GM20000 (cell line): ENCODE results near the gene KRTAP2-1.
"Not testable (repeated sequence)": the region's sequence is repeated elsewhere in the genome, so short reads cannot be mapped to it uniquely, and the experiment has no call there.

Experiments
- DNase-seq: peaks from one replicate; pipeline ENCODE4 v3.0.0; 2012; ENCODE audit warnings: low spot score
- TF ChIP-seq, protein P1 (sequence below): IDR thresholded peaks from 2 replicates; pipeline ENCODE4 v1.5.1; 2012; ENCODE audit warnings: mild to moderate bottlenecking, control low read depth; ENCODE audit errors: extremely low read depth, missing control alignments

The KRTAP2-1 gene, protein sequence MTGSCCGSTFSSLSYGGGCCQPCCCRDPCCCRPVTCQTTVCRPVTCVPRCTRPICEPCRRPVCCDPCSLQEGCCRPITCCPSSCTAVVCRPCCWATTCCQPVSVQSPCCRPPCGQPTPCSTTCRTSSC

DNA sequence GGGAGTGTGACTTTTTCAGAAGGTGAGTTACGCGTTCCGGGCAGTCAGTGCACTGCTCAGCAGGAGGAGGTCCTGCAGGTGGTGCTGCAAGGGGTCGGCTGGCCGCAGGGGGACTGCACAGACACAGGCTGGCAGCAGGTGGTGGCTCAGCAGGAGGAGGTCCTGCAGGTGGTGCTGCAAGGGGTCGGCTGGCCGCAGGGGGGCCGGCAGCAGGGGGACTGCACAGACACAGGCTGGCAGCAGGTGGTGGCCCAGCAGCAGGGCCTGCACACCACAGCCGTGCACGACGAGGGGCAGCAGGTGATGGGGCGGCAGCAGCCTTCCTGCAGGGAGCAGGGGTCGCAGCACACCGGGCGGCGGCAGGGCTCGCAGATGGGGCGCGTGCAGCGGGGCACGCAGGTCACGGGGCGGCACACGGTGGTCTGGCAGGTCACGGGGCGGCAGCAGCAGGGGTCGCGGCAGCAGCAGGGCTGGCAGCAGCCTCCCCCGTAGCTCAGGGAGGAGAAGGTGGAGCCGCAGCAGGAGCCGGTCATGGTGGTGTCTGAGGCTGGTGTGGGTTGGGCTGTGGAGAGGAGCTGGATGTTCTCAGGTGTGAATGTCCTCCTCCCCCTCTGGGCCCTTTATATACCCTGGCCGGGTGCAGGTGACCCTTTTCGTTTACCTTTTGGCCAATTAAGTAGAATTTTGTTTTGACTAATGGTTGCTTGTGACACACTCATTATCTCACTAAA is at the start of gene KRTAP2-1:
Gene KRTAP2-1 (minus strand): TSS at position 582 of the 731 bp plus-strand sequence. CDS start 49 bp downstream, at position 533.
- DNase-seq = not testable (repeated sequence)

DNA sequence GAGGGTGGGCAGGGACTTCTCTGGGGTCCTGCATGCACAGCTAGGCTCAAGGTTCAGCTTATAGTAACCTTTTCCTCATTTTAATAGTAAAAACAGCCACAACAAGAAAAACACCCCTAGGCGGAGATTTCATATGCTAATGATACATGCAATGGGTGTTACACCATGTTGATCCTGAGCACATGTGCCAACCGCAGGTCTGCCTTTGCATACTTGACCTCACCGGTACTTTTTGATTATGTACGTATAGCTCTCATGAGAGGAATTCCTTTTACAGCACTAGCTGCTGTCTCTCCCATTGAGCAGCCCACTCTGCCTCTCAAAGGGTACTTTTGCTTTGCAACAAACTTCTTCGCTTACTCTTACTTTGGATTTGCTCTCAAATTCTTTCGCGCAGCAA is 48.9 kb upstream of the KRTAP2-1 start:
- no peak for DNase-seq

DNA sequence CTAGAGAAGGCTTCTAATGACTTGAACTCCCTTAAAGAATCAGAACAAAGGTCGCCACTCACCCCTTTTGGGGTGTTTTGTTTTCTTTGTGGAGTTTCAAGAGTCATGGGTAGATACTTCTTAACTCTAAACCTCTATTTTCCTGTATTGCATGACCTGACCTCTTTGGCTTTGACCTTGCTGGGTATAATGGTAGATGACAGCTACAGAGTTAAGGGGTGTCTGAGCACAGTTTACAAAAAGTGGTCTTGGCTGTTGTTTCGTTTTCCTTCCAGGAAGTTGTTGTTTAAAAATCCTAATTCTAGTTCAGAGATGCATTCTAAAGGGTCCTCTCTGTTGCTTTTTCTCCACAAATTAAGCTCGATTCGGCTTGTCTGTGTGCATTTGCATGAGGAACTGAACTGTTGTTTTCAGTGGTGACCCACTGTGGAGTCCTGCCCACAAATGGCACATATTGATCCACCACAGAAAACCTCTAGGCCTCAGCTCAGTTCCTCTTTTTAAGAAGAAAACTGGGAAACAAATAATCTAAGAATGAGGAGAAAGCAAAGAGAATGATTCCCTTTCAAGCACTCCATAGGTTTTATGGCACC is 41.7 kb upstream of the KRTAP2-1 start:
- not testable (repeated sequence) for DNase-seq

More for the DNA sequence above, 48.9 kb upstream of the KRTAP2-1 start:
- TF ChIP-seq, protein P1, sequence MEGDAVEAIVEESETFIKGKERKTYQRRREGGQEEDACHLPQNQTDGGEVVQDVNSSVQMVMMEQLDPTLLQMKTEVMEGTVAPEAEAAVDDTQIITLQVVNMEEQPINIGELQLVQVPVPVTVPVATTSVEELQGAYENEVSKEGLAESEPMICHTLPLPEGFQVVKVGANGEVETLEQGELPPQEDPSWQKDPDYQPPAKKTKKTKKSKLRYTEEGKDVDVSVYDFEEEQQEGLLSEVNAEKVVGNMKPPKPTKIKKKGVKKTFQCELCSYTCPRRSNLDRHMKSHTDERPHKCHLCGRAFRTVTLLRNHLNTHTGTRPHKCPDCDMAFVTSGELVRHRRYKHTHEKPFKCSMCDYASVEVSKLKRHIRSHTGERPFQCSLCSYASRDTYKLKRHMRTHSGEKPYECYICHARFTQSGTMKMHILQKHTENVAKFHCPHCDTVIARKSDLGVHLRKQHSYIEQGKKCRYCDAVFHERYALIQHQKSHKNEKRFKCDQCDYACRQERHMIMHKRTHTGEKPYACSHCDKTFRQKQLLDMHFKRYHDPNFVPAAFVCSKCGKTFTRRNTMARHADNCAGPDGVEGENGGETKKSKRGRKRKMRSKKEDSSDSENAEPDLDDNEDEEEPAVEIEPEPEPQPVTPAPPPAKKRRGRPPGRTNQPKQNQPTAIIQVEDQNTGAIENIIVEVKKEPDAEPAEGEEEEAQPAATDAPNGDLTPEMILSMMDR = no peak

DNA sequence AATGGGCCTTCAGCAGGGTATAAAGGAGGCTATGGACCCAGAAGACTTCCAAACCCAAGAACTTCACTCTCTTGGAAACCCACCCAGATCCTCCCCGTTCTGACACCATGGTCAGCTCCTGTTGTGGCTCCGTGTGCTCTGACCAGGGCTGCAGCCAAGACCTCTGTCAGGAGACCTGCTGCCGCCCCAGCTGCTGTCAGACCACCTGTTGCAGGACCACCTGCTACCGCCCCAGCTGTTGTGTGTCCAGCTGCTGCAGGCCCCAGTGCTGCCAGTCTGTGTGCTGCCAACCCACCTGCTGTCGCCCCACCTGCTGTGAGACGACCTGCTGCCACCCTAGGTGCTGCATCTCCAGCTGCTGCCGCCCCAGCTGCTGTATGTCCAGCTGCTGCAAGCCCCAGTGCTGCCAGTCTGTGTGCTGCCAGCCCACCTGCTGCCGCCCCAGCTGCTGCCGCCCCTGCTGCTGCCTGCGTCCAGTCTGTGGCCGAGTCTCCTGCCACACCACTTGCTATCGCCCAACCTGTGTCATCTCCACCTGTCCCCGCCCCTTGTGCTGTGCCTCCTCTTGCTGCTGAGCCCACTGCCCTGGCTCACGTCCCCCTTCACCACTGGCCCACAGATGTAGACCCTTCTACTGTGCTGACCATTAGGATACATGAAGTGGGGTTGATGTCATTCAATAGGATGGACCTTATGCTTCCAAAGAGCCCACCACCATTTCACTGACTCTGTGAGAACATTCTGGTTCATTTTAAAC is 37.2 kb upstream of the KRTAP2-1 start, which contains the start of gene KRTAP4-7:
Gene KRTAP4-7 (plus strand): TSS at position 51 of the 757 bp plus-strand sequence. CDS start 57 bp downstream, at position 108.
- DNase-seq = not testable (repeated sequence)

DNA sequence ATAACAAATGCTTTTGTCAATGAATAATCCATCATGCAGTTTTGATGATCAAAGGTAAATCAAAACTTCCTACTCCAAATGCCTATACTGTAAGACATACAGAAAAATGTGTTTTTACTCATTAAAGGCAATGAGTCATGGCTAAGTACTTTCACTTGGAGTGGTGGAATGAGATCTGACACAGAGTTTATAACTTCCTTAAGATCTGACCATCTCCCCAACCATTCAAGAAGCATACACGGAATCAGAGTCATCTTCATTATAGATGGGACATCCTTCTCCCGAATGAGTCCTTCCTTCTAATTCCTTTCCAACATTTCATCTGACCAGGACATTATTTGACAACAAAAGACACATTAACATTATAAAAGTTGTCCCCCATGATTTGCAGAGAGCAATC is 36.3 kb upstream of the KRTAP2-1 start:
- DNase-seq = not testable (repeated sequence)

DNA sequence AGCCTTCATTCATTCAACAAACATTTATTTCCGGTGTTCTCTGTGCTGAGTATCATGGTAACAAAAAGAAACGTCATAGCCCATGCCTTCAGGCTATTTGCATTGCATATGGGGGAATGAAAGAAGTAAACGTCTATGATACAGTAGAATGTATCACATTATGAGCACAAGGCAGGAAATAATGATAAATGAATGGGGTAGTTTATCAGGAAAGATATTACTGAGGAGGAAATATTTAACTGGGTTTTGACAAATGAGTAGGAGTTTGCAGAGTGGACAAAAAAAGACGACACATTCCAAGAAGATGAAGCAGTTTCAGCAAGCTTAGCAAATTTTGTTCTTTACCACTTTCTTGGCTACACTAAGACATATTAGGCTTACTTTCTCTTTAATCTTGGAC is 35.5 kb upstream of the KRTAP2-1 start:
- TF ChIP-seq, protein P1 = no peak
- DNase-seq = no peak

DNA sequence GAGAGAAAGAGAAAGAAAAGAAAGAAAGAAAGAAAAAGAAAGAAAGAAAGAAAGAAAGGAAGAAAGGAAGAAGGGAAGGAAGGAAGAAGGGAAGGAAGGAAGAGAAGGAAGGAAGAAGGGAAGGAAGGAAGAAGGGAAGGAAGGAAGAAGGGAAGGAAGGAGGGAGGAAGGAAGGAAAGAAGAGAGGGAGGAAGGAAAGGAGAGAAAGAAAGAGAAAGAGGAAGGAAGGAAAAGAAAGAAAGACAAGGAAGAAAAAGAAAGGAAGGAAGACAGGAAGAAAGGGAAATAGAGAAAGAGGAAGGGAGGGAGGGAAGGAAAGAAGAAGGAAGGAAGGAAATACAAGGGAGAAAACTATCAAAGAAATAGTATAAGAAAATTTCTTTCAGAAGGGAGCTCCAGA is 29.7 kb upstream of the KRTAP2-1 start:
- no peak for DNase-seq
- TF ChIP-seq, protein P1 = no peak

DNA sequence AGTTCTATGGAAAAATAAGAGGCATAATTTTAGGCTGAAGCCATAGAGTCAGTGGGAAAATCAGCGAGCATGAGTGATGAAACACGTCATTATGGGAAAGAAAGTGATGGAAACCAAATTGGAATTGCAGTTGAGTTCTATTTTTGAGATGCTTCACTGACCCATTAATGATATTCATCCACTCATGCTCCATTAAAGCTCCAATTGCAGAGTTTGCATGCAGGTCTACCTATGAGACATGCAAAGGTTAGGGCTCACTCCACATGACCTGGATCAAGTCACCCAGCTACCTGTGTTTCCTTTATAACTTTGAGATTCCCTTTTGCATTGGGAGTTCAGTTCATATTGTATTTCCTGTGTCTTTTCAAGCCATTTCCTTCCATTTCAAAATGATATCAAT is 26.6 kb upstream of the KRTAP2-1 start:
- TF ChIP-seq, protein P1 = no peak
- DNase-seq = no peak

DNA sequence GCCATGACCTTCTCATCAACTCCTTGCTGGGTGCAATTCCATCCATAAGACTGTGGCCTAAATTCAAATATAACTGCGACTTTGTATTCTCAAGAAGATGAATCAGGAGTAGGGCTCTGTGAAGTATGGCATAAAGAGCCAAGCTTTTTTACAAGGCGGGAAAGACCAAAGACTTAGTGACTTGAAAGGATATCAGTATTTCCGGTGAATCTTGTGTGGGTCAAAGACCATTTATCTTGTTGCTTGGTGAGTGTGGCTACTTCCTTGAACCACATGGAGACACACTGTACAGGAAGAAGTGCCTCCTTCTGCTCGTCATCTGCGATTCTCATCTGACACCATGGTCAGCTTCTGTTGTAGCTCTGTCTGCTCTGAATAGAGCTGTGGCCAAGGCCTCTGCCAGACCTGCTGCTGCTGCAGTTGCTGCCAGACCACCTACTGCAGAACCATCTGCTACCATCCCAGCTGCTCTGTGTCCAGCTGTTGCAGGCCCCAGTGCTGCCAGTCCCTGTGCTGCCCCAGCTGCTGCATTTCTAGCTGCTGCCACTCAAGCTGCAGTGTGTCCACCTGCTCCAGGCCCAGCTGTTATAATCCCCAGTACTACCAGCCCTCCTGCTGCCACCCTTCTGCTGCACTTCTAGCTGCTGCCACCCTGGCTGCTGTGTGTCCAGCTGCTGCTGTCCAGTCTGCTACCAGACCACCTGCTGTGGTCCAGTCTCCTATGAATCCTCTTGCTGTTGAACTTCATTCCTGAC is 24.7 kb upstream of the KRTAP2-1 start:
- TF ChIP-seq, protein P1 = no peak
- DNase-seq = no peak
